GM12801 (cell line): ENCODE data around the gene GRID1.

Source experiments
- CTCF ChIP-seq: IDR thresholded peaks from one replicate; pipeline ENCODE4 v1.5.1; 2011; ENCODE audit warnings: control low read depth; ENCODE audit not compliant: insufficient read length; ENCODE audit errors: extremely low read depth

Gene GRID1

GRCh38 chr10:86062198-86062550 lies 304.4 kb downstream of the GRID1 start:
- TF ChIP-seq CTCF = no peak

- TF ChIP-seq CTCF = no peak
Measured at GRCh38 chr10:86061278-86062197, 305.1 kb downstream of the GRID1 start.

- TF ChIP-seq CTCF = no peak
Measured at GRCh38 chr10:86060386-86061277, 306.0 kb downstream of the GRID1 start.

- TF ChIP-seq CTCF = no peak
Measured at GRCh38 chr10:86059892-86060291, 306.7 kb downstream of the GRID1 start.

- TF ChIP-seq CTCF = no peak
Measured at GRCh38 chr10:86058964-86059363, 307.6 kb downstream of the GRID1 start.

- TF ChIP-seq CTCF = no peak
Measured at GRCh38 chr10:86057708-86058107, 308.9 kb downstream of the GRID1 start.

- TF ChIP-seq CTCF = no peak
Measured at GRCh38 chr10:86056672-86057071, 309.9 kb downstream of the GRID1 start.
